Measurements from ENCODE around the gene VPREB3.

GRCh38 chr22:23762842-23763578, 8.8 kb upstream of the VPREB3 start, which contains the start of gene C22orf15:
- TF ChIP-seq POLR2A (IDR thresholded peaks at IDR 0.05; ENCODE audit: low read length) (no peak), GATA1 (IDR thresholded peaks at IDR 0.05; ENCODE audit: low read depth, low read length) (no peak)
